GM21390 (cell line): ENCODE results near the gene SPINK2.

Experiments
- ATAC-seq: cut with Tn5 transposase; IDR thresholded peaks from one replicate; pipeline ENCODE4 v1.9.1; 2021; ENCODE audit not compliant: unreplicated experiment

The SPINK2 gene

GRCh38 chr4:56821381-56822243, at the start of gene SPINK2:
Gene SPINK2, minus strand, starts transcription at chr4:56821701. Its CDS starts 39 bp downstream, at chr4:56821662.
- ATAC-seq, result no peak

- no peak for ATAC-seq
Measured at GRCh38 chr4:56870946-56871345, 49.4 kb upstream of the SPINK2 start.

GRCh38 chr4:56863441-56864139, 42.1 kb upstream of the SPINK2 start:
- no peak for ATAC-seq

- no peak for ATAC-seq
Measured at GRCh38 chr4:56861360-56861759, 39.9 kb upstream of the SPINK2 start.

GRCh38 chr4:56860781-56861180, 39.3 kb upstream of the SPINK2 start:
- no peak for ATAC-seq

- peak; percentile 75 for ATAC-seq
Measured at GRCh38 chr4:56859841-56860240, 38.3 kb upstream of the SPINK2 start.

GRCh38 chr4:56857601-56858309, 36.3 kb upstream of the SPINK2 start:
- no peak for ATAC-seq

GRCh38 chr4:56856656-56857055, 35.2 kb upstream of the SPINK2 start:
- ATAC-seq, result no peak

- no peak for ATAC-seq
Measured at GRCh38 chr4:56850910-56851309, 29.4 kb upstream of the SPINK2 start.

GRCh38 chr4:56844802-56845580, 23.5 kb upstream of the SPINK2 start:
- peak; percentile 76 for ATAC-seq

GRCh38 chr4:56843421-56843899, 22.0 kb upstream of the SPINK2 start:
- no peak for ATAC-seq

- no peak for ATAC-seq
Measured at GRCh38 chr4:56840559-56840958, 19.1 kb upstream of the SPINK2 start.

GRCh38 chr4:56828784-56829535, 7.5 kb upstream of the SPINK2 start:
- ATAC-seq, result peak; percentile 80

GRCh38 chr4:56823933-56824600, 2.6 kb upstream of the SPINK2 start:
- no peak for ATAC-seq

GRCh38 chr4:56818797-56819196, 2.7 kb downstream of the SPINK2 start:
- no peak for ATAC-seq

GRCh38 chr4:56817840-56818491, 3.5 kb downstream of the SPINK2 start:
- ATAC-seq, result peak; percentile 92

GRCh38 chr4:56806666-56807065, 14.8 kb downstream of the SPINK2 start:
- ATAC-seq, result no peak

- ATAC-seq, result no peak
Measured at GRCh38 chr4:56804551-56804950, 16.9 kb downstream of the SPINK2 start.

- ATAC-seq, result no peak
Measured at GRCh38 chr4:56803471-56803870, 18.0 kb downstream of the SPINK2 start.
